ENCODE results near the gene SLC43A2.
"Not testable (repeated sequence)": the region's sequence is repeated elsewhere in the genome, so short reads cannot be mapped to it uniquely, and the experiment has no call there.

The SLC43A2 gene

DNA sequence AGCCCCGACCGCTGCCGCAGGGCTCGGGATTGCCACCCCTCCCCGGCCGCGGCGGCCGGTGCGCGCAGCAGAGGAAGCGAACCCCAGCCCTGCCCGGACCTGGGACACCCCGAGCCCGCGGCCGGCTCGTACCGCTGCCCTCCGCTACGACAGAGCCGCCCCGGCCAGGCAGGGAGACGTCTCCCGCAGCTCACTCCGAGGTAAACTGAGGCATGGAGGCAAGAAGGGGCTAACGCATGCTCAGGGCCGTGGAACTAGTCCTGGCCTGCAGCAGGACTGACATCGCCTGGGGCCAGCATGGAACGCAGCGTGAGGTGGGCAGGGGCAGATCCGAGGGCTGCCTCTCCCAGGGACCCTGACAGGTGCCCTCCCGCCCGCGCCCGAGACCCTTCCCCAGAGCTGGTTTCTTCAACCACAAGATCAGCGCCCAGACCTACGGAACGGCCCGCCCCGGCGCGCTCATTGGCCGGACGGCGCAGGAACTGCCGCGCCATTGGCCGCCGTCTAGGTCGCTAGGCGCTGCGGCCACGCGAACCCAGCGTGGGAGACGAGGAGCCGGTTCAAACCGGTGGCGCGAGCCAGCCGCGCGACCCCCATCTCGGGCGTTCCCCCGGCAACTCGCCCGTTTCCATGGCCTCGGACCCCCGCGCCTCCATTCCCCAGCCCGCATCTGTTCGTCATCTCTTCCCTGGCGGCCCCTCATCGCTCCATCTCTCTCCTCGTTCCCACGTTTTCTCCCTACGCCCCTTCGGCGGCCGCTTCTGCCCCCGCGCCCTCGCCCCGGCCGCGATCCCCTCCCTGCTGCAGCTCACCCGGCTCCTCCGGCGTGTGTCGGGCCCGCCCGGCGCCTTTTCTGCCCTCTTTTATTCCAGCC, at the start of gene SLC43A2:
SLC43A2 (minus strand) TSS at position 853 of the 874 bp plus-strand sequence. CDS start 960 bp downstream, outside the sequence.
- peak; percentile 83 for DNase-seq

DNA sequence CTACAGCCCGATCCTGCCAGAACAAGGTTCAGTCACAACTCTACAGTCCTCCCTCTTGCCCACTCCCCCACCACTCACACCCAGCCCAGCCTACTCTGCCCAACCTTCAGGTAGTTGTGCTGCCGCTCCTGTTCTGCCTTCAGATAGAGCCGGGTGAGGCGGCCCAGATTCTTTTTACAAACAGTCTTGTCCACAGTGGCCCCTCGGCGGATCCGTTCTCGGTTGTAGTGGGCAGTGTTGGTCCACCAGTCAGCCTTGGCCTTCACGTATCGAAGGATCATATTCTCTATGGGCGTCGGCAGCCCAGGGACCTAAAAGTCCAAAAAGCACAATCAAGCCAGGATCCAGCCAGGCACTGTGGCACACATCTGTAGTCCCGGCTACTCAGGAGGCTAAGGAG, 47.8 kb upstream of the SLC43A2 start:
- no peak for DNase-seq

DNA sequence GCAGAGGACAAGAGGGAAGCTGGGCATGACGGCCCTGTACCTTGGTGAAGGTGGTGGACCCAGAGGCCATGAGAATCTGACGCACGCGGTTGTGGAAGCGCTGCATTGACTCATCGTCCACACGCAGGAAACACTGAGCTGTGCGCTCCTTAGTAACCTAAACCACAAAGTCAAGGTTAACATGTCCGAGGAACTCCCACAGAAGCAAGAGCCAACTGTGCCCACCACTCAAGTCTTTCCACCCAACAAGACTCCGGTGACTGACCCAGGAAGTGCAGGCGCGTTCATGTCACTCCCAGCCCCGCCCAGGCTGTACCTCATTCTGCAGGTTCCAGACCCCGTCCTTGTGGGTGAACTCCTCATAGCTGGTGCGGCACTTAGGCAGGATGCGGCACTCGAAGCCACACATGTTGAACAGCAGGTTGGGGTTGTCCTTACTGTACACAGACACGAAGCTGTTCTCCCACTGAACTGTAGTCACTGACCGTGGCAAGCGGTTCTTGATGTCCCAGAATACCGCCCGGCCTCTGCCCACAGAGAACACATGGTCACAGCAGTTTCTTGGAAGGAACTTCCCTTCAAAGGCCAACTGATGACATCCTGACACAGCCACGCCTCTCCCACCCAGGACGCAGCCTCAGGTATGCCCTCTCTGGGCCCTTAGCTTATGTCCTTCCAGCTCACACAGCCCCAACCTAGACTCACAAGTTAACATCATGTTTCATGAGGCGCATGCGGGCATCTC, 44.6 kb upstream of the SLC43A2 start:
- no peak for DNase-seq

DNA sequence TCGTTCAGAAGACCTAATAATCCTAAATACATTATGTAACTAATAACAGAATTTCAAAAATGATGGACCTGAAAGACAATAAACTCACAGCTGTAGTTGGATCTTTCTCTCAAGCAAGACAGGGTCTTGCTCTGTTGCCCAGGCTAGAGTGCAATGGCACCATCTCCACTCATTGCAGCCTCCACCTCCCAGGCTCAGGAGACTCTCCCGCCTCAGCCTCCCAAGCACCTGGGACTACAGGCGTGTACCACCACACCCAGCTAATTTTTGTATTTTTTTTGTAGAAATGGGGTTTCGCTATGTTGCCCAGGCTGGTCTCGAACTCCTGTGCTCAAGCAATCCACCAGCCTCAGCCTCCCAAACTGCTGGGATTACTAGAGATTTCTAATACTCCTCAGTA, 35.3 kb upstream of the SLC43A2 start:
- not testable (repeated sequence) for DNase-seq

GRCh38 chr17:1661045-1661444, 32.4 kb upstream of the SLC43A2 start:
- no peak for DNase-seq

- DNase-seq: no peak
Measured at GRCh38 chr17:1658100-1658499, 29.5 kb upstream of the SLC43A2 start.

GRCh38 chr17:1653735-1654134, 25.1 kb upstream of the SLC43A2 start:
- no peak for DNase-seq

DNA sequence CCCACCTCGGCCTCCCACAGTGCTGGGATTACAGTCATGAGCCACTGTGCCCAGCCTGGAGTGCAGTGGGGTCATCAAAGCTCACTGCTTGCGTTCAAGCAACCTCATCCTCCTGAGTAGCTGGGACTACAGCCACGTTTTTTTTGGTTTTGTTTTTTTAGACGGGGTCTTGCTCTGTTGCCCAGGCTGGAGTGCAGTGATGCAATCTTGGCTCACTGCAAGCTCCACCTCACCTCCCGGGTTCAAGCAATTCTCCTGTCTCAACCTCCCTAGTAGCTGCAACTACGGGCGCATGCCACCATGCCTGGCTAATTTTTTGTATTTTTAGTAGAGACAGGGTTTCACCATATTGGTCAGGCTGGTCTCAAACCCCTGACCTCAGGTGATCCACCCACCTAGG, 24.2 kb upstream of the SLC43A2 start:
- DNase-seq: not testable (repeated sequence)

DNA sequence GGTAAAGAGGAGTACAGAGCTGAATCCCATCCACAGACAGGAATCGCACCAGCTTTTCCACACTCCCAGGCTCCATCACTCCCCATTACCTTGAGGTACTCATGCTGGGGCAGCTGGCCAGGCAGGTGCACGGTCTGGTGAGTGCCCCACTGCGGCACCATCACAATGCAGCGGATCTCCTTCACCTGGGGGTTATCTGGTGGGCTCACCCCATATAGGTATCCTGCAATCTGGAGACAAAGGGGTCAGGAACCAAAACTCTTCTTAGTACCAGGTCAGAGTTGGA, 22.9 kb upstream of the SLC43A2 start:
- DNase-seq: no peak

DNA sequence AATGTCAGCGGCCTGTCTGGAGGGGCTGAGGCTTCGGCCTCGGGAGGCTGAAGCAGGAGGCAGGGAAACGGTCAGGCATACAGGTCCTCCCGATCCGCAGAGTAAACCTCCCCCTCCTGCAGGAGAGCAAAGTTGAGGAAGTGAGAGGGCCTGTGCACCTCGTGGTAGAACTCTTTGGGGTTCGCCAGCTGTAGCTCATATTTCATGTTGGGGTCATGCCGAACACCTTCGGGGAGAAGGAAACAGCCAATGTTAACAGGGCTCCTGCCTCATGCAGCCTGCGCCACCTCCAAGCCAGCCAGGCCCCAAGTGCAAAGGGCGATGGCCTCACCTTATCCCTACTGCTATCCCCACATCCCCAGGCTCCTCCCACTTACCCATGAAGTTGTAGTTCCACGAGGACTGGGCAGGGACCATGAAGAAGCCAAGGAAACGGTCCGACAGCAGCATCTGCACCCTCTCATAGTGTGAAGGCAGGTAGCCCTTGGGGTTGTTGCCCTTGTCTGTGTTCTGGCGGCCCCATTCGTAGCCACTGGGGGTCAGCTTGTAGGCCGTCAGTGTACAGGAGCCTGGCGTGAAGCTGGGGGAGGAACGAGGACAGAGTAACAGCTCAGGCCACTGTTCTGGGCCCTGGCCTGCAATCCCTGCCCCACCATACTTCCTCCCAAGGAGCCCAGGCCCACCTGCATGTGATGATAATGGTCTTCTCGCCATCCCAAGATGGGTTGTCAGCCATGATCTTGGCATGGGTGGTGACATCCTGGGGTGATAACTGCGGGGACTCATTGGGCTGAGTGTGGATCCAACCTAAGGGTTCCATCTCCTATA, 22.3 kb upstream of the SLC43A2 start:
- no peak for DNase-seq

GRCh38 chr17:1649844-1650501, 21.3 kb upstream of the SLC43A2 start, which contains the start of gene RILP:
Gene RILP (minus strand): TSS chr17:1649866. CDS start chr17:1649804, 62 bp downstream.
- no peak for DNase-seq

- DNase-seq: peak; percentile 94
Measured at GRCh38 chr17:1648963-1649843, 20.6 kb upstream of the SLC43A2 start.

- DNase-seq: no peak
Measured at GRCh38 chr17:1648173-1648962, 19.7 kb upstream of the SLC43A2 start.

DNA sequence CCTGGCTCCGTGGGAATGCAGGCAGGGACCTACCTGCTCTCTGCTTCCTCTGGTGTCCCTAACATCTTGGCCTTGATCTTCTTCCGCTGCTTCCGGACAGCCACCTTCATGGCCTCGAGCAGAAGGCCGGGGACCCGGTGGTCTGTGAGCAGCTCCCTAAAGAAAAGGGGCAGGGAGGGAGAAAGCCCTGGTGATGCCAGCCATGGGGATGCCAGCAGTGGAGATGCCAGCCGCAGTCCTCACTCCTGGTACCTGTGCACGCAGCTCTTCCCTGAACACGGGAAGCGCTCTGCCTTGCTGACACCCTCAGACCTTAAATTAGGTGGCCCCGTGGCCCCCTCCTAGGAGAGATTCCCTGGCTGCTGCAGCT, 19.2 kb upstream of the SLC43A2 start:
- no peak for DNase-seq

DNA sequence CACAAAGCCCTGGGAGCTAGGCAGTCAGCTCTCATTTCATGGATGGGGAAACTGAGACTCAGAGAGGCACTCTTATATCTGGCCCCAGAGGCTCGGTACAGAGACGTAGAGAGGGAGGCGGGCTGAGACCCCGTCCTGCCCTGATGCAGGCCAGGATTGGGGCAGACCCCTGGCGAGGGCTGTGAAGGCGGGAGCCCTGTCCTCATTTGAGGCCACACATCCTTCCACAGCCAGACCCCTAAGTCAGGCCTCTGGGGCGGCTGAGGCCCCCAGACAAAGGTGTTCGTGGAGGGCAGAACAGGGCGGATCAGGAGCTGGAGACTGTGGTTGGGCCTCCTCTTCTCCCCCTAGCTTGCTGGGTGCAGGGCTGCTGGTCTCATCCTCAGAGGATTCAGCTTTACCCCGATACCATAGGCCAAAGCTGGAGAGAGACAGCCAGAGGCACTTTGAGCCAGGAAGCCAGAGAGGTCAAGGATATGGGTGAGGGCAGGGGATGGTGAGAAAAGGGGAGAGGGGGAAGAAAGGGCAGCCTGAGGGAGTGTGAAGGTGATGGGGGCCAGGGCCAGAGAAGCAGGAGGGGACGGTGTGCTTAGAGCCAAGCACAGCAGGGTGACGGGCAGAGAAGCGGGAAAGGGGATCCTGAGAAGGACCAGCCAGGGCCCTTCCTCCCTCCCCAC, 17.7 kb upstream of the SLC43A2 start:
- no peak for DNase-seq

DNA sequence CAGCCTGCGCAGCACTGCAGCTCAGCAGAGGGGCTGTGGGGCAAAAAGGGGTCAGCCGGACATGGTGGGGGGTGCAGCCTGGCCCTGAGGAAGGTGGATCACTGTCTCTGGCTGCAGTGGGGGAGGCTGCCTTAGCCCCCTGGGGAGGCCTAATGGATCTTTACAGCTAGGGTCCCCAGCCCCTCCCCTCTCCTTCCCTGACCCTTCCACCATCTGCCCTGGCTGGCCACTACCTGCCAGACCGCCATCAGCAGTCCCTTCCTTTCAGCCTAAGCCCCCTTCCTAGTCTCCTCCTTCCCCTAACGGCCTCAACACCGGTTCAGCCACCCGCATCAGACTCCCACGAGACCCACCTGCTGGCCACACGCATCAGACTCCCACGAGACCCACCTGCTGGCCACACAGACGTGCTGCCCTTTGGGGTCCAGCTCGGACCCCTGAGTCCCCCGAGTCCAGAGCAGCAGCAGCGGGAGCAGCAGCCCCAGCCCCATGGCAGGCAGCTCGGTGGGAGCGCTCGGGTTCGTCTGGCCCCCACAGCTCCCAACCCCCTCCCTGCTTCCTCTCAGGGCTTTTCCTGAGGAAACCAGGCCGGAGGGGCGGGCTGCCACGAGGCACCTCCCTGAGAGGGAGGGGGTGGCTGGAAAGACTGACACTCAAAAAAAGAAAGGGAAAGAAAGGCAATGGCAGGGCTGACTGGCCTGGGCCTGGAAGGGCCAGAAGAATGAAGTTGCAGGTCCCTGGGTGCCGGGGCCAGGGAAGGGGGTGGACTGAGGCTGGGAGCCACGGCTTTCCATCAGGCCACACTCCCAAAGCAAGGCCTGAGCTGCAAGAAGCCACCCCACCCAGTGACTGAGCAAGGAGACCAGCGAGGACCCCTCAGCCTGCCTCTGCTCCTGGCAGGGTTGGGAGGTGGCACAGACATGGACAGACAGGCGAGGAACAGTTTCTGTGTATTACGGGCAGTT, 16.9 kb upstream of the SLC43A2 start, which contains the start of gene SCARF1:
SCARF1 (minus strand) TSS at position 526 of the 965 bp plus-strand sequence; CDS start at position 491, 35 bp downstream.
- no peak for DNase-seq

DNA sequence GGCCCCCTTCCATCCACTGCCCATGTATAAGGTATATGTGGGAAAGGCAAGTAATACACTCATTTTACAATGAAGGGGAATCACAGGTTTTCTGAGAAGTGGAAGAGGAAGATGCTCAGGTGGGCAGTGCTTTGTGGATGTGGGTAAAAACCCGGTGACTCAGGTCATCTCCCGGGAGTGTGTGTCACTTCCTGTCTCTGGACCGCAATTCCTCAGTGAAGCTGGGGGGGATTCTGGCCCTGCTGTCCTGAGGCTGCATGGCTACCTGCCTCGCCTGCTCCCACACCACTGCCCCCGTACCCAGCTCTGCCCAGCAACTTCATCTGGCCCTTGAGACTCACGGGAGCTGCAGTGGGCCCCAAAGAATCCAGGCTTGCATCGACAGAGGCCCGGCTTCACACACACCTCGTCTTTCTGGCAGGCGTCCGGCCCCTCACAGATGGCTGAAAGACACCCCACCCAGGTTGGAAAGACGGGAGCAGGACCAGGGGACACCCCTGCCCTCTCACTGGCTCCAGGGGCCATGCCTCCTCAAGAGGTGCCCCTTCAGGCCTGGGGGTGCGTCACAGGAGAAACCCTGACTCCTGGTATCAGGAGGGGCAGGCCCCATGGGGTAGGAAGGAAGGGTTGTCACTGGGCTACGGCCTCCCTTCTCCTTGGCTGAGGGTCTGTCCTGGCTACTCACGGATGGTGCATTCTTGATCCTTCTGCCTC, 16.0 kb upstream of the SLC43A2 start:
- DNase-seq: peak; percentile 70

DNA sequence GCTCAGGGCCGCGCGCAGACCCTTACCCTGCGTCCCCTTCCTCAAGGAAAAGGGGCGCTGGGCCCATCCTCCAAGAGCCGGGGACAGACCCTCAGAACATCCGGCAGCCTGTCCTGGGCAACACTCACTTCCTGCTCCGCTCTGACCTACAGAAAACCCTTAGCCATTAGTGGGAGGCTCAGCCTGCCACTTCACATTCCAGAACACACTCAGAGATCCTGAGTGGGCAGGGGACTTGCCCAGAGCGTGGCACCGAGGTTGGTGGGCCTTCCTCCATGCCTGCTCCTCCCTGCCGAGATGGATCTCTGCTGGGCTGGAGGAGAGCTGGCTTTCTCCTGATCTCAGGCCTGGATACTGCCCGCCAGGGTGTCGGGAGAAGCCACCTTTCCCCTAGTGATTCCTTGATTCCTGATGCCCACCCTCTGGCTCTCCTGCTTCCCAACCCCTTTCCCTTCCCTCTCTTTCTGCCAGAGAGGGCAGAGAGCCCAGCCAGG, 15.4 kb upstream of the SLC43A2 start:
- DNase-seq: no peak

Measured in stimulated activated CD8-positive, alpha-beta memory T cell treated with anti-CD3 and anti-CD28 coated beads, Interleukin-4, amount 100 ng/mL, for 48 hours (primary cell).